Limb (tissue), 2 donors: ENCODE measurements around the gene PPP2R5B.
A peak's percentile ranks its signal among the peaks of the same experiment; 100 is the strongest.

Experiments
- DNase-seq, 2 donors: peaks; one replicate each; pipeline ENCODE4 v3.0.0-alpha.2; 2016; ENCODE audit errors: extremely low spot score in 2 of 2

Gene PPP2R5B

DNA sequence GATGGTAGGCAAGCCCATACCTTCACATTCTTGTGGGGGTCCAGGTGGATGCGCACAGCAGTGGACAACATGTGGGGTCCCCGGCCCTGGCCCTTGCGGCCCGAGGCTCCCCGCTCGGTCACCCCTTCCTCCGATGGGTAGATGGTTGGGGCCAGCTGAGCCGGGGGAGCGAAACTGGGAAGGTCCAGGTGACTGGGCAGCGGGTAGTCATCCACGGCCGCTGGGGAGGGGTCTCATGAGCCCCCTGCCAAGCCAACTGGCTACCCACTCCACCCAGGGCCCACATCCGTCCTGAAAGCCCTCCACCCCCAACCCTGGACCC is 18.2 kb upstream of the PPP2R5B start:
- no peak for DNase-seq

DNA sequence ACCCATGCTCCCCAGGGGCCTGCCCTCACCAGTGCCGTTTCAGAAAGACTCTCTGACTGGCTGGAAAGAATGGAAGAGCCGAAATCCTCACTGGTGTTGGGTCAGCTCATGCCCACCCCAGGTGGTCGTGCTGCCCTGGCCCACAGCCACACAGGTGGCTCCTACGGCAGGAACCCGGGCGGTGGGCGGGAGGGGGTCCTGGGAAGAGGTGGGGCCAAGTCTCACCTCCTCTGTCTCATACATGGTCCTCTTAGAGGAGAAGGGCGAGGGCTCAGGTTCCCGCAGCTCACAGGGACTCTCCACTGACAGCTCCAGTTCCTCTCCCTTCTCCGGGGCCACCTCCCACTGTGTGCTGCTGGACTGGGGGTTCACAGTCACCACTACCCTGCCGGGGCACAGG is 15.7 kb upstream of the PPP2R5B start:
- DNase-seq: no peak

DNA sequence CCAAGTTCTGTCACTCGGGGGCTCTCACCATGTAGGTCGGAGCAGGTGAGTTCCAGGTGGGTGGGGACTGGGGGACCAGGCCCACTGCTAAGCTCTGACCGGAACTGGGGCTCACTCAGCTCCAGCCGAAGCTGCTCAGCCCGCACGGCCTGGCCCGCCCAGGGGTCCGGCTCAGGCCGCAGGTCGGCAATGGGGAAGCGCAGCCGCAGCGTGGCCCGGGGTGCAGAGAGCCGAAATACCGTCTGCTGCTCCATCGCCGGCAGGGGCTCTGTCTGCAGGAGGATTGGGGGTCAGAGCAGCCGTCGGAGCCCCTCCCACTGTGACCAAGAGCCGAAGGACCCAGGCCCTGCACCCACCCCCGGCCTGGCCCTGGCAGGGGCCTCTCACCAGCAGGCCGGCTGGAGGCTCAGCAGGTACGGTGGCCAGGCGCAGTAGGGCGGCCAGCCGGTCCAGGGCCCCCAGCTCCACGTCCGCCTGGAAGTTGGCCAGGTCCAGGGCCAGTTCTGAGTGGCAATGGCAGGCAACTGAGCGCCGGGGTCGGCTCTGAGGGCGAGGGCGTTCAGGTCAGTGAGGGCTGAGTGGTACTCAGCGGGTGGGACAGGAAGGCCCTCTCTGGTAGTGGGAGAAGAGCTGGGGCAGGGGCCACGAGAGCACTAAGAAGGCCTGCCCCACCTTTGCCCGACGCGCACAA is 14.7 kb upstream of the PPP2R5B start:
- DNase-seq: no peak

DNA sequence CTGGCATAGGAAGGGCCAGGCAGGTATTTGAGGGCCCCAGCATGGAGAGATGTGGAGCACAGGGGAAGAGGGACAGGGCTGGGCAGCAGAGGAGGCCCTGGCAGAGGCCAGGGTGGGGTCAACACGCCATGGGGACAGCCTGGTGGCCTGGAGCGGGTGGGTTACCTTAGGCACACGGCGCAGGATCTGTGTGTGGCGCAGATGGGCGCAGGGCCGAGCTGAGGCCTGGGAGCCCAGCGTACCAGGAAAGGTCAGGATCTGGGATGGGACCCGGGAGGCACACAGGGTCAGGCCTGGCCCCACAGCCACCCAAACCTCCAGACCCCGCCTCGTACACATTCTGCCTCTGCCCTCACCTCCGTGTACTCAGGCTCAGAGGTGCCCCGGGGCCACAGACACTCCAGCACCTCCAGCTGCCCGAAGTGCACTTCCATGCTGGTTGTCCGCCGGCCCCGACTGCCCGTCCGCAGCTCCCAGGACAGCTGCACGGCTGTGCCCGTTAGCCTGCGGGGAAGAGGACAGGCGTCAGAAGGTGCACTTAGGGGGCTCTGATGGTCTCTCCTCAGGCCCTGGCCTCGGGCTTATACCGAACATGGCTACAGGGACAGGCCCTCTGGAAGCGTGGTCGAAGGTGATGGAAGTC is 13.9 kb upstream of the PPP2R5B start:
- DNase-seq: no peak

DNA sequence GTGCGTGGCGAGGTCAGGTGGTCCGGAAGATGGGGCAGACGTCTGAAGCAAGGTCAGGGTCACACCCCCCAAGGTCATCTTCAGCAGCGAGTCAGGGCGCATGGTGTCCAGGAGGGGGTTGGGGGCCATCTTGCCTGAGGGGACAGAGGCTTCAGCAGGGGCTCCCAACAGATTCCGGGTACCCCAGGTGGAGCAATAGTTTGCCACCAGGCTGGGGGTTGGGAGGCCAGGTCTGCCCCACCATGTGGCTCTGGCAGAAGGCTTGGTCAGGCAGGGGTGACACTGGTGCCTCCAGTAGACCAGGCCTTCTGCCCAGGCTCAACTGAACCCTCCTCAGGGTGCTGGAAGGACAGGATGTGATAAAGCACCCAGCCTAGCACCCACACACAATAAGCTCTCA is 13.3 kb upstream of the PPP2R5B start:
- DNase-seq: no peak

DNA sequence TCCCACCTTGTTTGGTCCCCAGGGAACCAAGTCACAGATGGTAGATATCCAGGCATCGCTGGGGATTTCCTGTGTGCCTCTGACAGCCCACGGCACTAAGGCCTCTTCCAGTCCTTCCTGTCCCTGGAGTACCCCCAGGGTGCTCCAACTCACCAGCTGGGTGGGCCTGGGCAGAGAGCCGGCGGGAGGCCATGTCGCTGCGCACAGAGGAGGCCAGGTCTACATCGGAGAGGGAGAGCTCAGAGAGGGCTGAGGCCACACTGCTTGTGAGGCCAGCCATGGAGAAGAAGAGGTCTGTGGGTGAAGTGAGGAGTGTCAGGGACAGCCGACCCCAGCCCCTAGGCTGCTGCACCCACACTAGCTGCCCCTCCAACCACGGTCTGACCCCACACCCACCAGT is 12.8 kb upstream of the PPP2R5B start:
- DNase-seq: no peak

DNA sequence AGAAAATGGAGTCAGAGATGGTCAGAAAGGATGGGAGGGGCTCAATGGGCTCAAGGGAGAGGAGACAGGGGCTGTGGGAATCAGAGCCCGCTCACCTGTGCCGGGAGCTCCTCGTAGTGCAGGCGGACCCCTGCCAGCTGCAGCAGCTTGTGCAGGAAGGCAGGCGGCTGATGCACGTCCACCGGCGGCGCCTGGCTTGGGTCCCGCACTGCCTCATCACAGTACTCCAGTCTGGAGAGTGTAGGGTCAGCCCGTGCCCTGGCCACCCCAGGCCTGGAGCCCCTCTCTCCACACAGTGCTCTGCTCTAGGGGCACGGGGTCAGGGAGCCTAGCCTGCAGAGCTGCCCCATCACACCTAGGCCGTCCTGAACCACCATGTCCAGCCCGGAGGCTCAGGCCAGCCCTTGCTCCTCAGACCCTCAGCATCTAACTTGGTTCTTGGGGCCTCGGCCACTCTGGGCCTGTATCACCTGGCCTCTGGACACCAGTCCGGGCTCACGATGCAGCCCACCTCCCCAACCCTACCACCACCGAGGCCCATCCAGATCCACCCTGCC is 11.2 kb upstream of the PPP2R5B start:
- no peak for DNase-seq

DNA sequence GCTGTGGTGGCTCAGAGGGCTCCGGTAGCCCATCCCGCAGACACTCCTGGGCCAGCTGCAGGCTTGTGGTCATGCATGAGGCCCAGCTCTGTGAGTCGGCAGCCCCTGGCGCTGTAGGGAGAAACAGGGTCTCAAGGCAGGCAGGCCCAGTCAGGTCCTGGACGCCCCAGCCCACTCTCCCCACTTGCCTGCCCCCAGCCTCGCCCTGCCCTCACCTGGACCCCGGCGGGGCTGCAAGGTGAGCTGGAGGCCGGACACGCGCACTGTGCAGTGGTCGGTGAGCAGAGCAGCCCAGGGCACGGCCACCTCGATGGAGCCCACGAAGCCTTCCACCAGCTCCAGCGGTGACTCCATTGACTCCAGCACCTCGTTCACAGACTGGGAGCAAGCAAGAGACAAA is 10.4 kb upstream of the PPP2R5B start:
- no peak for DNase-seq

DNA sequence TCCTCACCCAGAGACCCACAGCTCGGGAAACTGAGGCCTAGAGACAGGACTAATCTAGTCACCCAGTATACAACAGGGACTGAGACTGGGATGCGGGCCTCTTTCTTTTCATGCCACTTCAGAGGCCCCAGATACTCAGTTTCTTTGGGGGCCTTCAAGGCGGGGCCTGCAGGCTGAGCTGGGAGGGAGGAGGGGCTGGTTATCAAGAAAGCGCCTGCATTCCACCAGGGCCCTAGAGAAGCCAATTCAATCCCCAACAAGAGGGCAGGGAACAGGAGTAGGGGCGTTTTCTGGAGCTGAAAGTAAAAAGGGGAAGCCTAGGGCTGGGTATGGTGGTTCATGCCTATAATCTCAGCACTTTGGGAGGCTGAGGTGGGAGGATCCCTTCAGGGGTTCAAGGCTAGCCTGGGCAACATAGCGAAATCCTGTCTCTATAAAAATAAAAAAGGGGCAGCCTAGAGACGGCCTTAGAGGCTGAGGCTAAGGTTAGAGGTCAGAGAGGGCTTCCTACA is 9.1 kb upstream of the PPP2R5B start:
- DNase-seq: no peak

DNA sequence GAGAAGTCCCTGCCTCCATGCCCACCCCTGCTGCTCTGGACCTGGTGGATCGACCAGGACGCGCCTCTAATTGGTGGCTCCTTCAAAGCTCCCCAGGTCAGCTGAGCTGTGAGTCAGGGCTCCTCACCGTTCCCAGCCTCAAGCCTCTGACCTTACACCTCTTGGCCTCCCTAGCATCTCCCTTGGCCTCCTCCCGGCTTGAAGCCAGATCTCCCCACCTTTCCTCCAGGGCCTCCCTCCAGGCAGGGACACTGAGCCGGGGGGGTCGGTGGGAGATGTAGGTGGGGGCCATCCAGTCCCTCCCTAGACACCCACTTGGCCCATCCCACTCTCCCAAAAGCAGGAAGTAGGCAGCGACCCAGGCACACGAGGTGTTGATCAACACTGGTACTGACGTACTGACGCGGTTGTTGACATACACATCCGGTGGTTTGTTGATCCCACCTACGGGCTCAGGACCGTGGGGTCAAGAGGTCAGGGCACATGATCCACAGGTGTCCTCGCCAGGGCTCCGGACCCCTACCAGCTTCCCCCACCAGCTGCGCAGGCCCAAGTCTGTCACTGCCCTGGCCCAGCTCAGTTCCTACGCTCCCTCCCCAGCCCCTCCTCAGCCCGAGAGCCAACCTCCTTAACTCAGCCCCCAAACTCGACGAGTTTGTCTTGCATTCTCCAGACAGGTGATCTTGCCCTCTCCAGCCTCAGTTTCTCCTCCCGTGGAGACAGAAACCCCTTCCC is 8.3 kb upstream of the PPP2R5B start:
- no peak for DNase-seq

DNA sequence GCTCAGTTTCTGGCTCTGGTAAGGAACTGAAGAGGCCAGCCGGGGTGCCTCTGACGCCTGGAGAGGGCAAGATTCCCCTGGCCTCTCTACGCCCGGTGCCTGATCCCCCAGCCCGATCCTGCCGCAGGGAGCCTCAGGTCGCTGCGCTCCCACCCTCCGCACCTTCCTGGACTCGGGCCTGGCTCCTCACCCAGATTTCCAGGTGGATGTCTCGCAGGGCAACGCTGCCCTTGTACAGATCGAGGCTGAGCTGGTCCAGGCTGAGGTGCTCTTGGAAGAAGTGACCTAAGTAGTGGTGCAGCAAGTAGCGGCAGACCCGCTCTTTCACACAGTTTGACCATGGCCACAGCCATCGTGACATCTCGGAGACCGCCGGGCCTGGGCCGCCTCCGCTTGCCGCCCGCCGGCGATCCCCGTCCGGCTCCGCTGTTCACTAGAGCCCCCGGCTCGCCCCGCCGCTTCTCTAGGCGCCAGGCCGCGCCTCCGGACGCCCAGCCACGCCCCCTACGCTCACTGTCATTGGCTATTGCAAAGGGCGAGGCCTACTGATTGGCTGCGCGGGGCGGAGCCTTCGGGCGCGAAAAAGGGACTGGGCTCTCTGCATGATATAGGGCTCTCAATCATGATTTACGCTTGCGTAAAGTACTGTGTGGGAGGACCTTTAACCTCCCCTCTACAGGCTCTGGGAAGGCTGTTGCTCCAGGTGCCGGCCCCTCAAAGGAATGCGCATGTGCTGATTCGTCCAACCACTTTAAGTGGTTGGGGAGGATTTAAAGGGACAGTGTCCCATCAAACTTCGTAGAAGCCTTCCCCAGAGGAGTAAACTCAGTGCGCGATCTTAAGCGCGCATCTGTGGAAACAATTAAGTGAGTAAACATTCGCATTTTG is 7.5 kb upstream of the PPP2R5B start, which contains the start of gene ATG2A:
Gene ATG2A, minus strand, starts transcription at position 435 of the 888 bp plus-strand sequence. Its CDS starts 74 bp downstream, at position 361.
- DNase-seq: peak; percentile 98 to 100

DNA sequence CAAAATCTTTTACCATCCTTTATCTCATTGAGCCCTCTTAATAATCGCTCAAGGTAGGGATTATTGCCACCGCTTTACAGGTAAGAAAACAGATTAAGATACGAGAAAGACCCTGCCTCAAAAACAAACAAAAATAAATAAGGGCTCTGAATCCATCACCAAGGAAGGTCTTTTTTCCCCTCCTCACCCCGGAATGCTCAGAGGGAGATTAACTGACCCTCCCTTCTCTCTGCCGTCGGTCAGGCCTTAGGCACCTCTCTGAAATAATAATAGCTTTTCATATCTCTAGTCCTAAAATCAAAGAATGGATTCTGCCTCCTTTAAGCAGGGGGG is 6.9 kb upstream of the PPP2R5B start:
- no peak for DNase-seq

DNA sequence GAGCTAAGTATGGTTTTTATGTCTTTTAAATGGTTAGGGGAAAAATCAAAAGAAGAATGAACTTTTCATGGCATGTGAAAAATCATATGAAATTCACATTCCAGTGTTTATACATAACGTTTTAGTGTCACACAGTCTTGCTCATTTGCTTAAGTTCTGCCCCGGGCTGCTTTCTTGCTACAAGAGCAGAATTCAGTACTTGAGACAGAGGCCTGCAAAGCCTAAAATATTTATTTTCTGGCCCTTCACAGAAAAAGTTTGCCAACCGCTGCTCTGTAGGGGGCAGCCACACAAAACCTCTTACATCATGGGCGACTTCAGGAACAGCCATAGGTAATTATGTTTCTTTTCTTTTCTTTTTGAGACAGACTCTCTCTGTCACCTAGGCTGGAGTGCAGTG is 6.5 kb upstream of the PPP2R5B start:
- DNase-seq: no peak

DNA sequence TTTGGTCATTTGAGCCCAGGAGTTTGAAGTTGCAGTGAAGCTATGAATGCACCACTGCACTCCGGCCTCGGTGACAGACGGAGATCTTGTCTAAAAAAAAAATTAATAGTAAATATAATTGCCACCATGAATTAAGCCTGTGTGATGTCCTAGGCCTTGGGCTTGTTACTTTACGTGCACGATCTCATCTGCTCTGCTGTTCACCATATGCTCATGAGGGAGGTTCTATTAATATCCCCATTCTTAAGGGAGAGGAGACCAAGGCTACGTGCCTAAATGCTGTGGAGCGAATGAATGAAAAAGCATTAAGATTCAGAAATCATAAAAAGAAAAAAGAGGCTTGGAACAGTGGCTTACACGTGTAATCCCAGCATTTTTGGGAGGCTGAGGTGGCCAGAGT is 4.9 kb upstream of the PPP2R5B start:
- no peak for DNase-seq

DNA sequence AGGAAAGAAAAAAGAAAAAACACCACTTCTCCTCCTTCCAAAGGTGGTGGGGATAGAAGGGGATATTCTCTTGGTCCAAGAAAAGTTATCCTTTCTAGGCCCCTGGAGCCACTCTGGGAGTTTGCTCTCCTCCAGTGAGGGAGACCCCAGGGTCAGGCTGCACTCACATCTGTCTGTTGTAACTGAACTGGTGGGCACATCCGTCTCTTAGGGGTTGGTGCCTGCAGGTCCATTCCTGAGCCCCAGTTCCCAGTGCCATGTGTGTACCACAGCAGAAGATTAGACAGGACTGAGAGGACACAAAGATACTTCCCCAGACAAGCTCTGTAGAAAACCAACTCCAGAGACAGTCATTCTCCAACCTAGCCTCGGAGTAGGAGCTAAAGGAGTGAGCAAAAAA is 4.4 kb upstream of the PPP2R5B start:
- no peak for DNase-seq

DNA sequence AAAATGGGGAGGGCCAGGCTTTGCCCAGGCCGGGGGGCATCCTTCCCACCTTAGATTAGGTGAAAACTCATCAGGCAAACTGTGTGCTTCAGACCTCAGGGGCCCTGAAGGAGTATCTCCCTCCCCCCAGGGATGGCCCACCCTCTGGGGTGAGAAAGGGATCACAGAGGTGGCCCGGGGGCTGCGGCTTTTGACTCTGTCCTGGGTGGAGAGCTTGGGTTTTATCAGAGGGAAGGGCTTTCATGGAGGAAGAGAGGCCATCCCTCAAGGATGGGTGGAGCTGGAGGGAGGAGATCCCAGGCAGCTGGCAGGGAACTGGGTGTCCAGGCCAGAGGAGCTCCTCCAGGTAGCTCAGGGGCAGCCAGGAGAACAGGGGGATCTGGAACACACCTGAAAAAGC is 3.1 kb upstream of the PPP2R5B start:
- no peak for DNase-seq

DNA sequence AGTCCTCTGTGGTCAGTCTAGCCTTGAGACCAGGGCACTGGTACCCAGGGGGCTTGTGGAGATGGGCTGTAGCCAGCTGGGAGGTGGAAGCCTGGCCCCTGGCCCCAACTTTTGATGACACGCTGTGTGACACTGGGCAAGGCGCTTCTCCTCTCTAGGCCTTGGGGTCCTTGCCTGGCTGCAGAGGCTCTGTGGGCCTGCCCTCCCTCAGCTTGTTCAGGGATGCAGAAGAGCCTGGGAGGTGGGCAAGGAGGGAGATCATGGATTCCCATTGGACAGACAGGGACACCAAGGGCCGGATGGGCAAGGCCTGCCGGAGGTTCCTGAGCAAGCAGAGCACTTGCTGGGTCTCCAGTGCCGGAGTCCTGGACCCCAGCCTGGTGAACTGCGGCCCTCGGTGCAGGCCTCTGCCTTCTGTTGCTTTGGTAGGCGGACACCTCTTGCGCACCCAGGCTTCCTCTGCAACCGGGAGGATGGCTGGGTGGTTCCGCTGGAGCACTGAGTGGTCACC is 1.3 kb upstream of the PPP2R5B start:
- no peak for DNase-seq

DNA sequence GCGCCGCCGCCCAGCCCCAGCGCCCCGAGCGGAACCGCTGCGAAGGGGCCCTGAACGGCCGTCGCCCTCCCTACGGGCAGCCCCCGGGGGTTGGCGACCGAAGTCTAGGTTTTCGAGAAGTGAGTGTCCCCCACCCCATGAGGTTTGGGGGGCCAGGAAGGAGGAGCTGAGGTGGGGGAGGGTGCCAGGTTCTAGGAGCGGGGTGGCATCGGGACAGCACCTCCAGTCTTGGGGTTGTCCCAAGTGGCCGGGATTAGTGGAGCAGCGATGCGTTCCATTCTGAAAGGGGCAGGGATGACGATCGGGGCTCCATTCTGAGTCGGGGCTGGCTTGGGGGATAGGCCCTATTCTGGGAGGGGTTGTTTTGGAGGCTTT is 408 bp downstream of the PPP2R5B start:
- DNase-seq: no peak

DNA sequence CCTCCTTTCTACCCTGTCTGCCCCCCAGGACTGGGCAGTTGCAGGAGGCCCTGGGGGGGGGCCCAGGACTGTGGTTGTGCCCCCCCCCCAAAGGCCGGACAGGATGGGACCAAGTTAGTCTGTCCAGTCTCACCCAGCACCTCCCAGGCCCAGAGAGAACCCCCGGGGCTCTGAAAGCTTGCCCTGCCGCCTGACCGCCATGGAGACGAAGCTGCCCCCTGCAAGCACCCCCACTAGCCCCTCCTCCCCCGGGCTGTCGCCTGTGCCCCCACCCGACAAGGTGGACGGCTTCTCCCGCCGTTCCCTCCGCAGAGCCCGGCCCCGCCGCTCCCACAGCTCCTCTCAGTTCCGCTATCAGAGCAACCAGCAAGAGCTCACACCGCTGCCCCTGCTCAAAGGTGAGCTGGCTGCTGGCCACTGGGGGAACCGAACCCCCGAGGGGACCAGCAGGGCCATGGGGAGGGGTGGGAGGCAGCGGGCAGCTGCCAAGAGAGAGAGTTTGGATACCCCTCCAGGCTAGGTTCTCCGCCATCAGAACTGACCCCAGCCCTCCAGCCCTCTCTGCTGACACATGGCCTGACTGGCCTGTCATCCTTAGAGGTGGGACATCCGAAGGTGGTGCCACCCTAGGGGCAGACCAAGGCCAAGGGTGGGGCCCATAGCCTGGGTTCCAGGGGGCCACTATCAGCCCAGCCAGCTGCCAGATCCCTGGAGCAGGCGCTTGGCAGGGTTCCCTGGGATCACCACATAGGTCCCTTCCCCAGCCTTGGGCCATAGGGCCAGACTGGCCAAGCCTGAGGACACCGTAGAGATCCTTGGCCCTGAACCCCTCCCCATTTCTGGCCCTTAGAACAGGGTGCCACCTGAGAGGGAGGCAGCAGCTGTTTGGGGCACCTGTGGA is 1.3 kb downstream of the PPP2R5B start:
- DNase-seq: no peak

DNA sequence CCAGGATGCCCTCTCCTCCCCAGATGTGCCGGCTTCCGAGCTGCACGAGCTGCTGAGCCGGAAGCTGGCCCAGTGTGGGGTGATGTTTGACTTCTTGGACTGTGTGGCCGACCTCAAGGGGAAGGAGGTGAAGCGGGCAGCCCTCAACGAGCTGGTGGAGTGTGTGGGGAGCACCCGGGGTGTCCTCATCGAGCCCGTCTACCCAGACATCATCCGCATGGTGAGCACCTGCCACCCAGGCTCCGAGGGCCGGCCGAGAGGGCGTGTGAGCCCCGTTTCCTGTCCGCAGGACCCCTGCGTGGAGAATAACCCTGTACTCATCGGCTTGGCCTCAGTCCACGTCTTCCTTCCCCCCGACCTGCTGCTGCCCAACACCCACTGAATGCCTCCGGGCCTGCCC is 2.2 kb downstream of the PPP2R5B start:
- DNase-seq: no peak
